ENCODE measurements around the gene LEP.

DNA sequence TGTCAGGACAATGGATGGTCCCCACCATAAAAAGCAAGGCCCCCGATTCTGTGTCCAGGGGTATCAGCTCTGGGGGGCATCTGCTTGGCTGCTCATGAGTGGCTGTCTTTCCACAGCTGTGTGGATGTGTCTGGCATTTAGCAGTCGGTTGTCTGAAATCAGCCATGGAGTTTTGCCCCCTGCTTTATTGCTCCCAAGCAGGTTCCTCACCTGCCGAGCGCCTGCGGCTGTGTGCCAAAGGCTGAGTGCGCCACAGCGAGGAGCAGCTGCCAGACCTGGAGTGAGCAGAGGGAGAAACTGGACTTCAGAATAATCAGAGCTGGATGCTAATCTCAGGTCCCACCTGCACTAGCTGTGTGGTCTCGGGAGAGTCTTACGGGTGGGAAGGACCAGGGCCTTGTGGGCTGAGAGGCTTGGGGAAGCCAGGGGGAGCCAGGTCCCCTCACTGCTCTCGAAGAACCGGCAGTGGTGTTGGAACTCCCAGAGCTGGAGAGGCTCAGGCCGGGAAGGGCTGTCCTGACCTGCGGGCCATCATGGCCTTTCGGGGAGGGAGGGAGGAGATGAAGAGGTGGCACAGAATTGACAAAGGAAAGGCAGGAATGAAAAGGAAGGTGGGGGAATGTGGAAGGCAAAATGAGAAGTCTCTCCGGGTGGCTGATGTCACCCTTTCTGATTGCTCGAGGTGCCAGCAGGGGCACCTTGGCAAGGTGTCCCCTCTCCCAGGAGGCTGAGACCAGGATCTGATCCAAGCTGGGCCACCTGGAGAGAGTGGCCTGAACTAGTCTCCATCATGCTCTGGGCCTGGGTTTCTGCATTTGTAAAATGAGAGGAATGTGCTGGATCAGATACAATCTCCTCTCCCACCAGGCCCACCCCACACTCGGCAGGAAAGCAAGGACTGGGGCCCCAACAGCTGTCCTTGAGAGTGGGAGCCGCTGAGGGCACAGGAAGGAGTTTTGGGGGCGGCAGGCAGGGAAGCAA, 30.2 kb upstream of the LEP start:
- TF ChIP-seq TCF7 (IDR thresholded peaks at IDR 0.05; ENCODE audit: borderline replicate concordance): no peak
- no peak for TF ChIP-seq ZEB2 (IDR thresholded peaks at IDR 0.05)
- TF ChIP-seq, protein P1, sequence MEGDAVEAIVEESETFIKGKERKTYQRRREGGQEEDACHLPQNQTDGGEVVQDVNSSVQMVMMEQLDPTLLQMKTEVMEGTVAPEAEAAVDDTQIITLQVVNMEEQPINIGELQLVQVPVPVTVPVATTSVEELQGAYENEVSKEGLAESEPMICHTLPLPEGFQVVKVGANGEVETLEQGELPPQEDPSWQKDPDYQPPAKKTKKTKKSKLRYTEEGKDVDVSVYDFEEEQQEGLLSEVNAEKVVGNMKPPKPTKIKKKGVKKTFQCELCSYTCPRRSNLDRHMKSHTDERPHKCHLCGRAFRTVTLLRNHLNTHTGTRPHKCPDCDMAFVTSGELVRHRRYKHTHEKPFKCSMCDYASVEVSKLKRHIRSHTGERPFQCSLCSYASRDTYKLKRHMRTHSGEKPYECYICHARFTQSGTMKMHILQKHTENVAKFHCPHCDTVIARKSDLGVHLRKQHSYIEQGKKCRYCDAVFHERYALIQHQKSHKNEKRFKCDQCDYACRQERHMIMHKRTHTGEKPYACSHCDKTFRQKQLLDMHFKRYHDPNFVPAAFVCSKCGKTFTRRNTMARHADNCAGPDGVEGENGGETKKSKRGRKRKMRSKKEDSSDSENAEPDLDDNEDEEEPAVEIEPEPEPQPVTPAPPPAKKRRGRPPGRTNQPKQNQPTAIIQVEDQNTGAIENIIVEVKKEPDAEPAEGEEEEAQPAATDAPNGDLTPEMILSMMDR (IDR thresholded peaks at IDR 0.05 in 2 of 3, conservative IDR thresholded peaks at IDR 0.05 in 1 of 3; ENCODE audit: insufficient read depth in 2 of 3, low read depth in 1 of 3, low read length in 3 of 3): no peak
- TF ChIP-seq, protein P2, sequence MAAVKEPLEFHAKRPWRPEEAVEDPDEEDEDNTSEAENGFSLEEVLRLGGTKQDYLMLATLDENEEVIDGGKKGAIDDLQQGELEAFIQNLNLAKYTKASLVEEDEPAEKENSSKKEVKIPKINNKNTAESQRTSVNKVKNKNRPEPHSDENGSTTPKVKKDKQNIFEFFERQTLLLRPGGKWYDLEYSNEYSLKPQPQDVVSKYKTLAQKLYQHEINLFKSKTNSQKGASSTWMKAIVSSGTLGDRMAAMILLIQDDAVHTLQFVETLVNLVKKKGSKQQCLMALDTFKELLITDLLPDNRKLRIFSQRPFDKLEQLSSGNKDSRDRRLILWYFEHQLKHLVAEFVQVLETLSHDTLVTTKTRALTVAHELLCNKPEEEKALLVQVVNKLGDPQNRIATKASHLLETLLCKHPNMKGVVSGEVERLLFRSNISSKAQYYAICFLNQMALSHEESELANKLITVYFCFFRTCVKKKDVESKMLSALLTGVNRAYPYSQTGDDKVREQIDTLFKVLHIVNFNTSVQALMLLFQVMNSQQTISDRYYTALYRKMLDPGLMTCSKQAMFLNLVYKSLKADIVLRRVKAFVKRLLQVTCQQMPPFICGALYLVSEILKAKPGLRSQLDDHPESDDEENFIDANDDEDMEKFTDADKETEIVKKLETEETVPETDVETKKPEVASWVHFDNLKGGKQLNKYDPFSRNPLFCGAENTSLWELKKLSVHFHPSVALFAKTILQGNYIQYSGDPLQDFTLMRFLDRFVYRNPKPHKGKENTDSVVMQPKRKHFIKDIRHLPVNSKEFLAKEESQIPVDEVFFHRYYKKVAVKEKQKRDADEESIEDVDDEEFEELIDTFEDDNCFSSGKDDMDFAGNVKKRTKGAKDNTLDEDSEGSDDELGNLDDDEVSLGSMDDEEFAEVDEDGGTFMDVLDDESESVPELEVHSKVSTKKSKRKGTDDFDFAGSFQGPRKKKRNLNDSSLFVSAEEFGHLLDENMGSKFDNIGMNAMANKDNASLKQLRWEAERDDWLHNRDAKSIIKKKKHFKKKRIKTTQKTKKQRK (IDR thresholded peaks at IDR 0.05; ENCODE audit: borderline replicate concordance, low read depth, low read length): no peak
- TF ChIP-seq SUPT5H (IDR thresholded peaks at IDR 0.05): no peak
- TF ChIP-seq, protein P3, sequence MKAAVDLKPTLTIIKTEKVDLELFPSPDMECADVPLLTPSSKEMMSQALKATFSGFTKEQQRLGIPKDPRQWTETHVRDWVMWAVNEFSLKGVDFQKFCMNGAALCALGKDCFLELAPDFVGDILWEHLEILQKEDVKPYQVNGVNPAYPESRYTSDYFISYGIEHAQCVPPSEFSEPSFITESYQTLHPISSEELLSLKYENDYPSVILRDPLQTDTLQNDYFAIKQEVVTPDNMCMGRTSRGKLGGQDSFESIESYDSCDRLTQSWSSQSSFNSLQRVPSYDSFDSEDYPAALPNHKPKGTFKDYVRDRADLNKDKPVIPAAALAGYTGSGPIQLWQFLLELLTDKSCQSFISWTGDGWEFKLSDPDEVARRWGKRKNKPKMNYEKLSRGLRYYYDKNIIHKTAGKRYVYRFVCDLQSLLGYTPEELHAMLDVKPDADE (conservative IDR thresholded peaks at IDR 0.05; ENCODE audit: control insufficient read depth, low read depth, low read length): no peak
- no peak for TF ChIP-seq POLR2A (conservative IDR thresholded peaks at IDR 0.05)
- no peak for TF ChIP-seq ZNF436 (CRISPR knock-in tag; IDR thresholded peaks at IDR 0.05)
- TF ChIP-seq POLR2AphosphoS5 (IDR thresholded peaks at IDR 0.05; ENCODE audit: control insufficient read depth, insufficient read depth, low read depth, low read length): no peak
- TF ChIP-seq TAF15 (IDR thresholded peaks at IDR 0.05; ENCODE audit: low read depth, low read length): no peak
- TF ChIP-seq, protein P4, sequence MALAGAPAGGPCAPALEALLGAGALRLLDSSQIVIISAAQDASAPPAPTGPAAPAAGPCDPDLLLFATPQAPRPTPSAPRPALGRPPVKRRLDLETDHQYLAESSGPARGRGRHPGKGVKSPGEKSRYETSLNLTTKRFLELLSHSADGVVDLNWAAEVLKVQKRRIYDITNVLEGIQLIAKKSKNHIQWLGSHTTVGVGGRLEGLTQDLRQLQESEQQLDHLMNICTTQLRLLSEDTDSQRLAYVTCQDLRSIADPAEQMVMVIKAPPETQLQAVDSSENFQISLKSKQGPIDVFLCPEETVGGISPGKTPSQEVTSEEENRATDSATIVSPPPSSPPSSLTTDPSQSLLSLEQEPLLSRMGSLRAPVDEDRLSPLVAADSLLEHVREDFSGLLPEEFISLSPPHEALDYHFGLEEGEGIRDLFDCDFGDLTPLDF (CRISPR knock-in tag; IDR thresholded peaks at IDR 0.05): no peak
